SK-N-SH treated with all-trans-retinoic acid at 6 μM for 48 hours (cell line): ENCODE results near the gene RAB4A.

Source experiments
- ARNTL ChIP-seq: fragments of 450-650 bp; formaldehyde crosslinking; IDR thresholded peaks from 2 replicates; pipeline ENCODE4 v1.5.0; 2020; ENCODE audit warnings: low read depth, mild to moderate bottlenecking, moderate library complexity, borderline replicate concordance
- CREB5 ChIP-seq: fragments of 250-450 bp; sonication (Bioruptor Pico); IDR thresholded peaks from 2 replicates; pipeline ENCODE4 v1.5.1; 2020; ENCODE audit warnings: low read depth, mild to moderate bottlenecking, moderate library complexity
- ISL1 ChIP-seq: fragments of 250-450 bp; sonication (Bioruptor Pico); IDR thresholded peaks from 2 replicates; pipeline ENCODE4 v2.1.2; 2022; ENCODE audit warnings: mild to moderate bottlenecking, moderate library complexity
- PATZ1 ChIP-seq: fragments of 250-450 bp; sonication (Bioruptor Pico); IDR thresholded peaks from 2 replicates; pipeline ENCODE4 v1.8.0; 2020; ENCODE audit warnings: mild to moderate bottlenecking, moderate library complexity, borderline replicate concordance
- POU6F1 ChIP-seq: fragments of 250-450 bp; sonication (Bioruptor Pico); IDR thresholded peaks from 2 replicates; pipeline ENCODE4 v1.8.0; 2021; ENCODE audit warnings: low read depth, mild to moderate bottlenecking, moderate library complexity, borderline replicate concordance

GRCh38 chr1:229223498-229223897 is 47.4 kb upstream of the RAB4A start:
- TF ChIP-seq ARNTL (CRISPR knock-in tag) (no peak), POU6F1 (CRISPR knock-in tag) (no peak), PATZ1 (CRISPR knock-in tag) (no peak), CREB5 (CRISPR knock-in tag) (no peak), ISL1 (CRISPR knock-in tag) (no peak)
